Ovary (tissue), 3 donors: Measurements from ENCODE around the gene RASGRP3.

ENCODE experiments used
- POLR2A ChIP-seq: fragments of 450-650 bp; IDR thresholded peaks from one replicate; pipeline ENCODE4 v1.6.1; 2017; ENCODE audit warnings: antibody characterized with exemption, mild to moderate bottlenecking, moderate library complexity
- TF ChIP-seq, protein P1 (sequence below), 3 donors: fragments of 450-650 bp in 2 of 3; fragments of 200-600 bp in 1 of 3; IDR thresholded peaks; one replicate each; pipeline versions ENCODE4 v1.5.1 to v1.8.0; 2016 to 2022; ENCODE audit warnings: antibody characterized with exemption in 3 of 3, mild to moderate bottlenecking in 1 of 3
- donor health status: DM: no; HTN: no; CAD: no.

GRCh38 chr2:33579227-33579626, 102.8 kb downstream of the RASGRP3 start:
- no peak for TF ChIP-seq POLR2A
- TF ChIP-seq, protein P1, sequence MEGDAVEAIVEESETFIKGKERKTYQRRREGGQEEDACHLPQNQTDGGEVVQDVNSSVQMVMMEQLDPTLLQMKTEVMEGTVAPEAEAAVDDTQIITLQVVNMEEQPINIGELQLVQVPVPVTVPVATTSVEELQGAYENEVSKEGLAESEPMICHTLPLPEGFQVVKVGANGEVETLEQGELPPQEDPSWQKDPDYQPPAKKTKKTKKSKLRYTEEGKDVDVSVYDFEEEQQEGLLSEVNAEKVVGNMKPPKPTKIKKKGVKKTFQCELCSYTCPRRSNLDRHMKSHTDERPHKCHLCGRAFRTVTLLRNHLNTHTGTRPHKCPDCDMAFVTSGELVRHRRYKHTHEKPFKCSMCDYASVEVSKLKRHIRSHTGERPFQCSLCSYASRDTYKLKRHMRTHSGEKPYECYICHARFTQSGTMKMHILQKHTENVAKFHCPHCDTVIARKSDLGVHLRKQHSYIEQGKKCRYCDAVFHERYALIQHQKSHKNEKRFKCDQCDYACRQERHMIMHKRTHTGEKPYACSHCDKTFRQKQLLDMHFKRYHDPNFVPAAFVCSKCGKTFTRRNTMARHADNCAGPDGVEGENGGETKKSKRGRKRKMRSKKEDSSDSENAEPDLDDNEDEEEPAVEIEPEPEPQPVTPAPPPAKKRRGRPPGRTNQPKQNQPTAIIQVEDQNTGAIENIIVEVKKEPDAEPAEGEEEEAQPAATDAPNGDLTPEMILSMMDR (IDR thresholded peaks at IDR 0.05) = no peak
